Mesenchymal stem cell (in vitro differentiated cells and primary cell): ENCODE measurements around the gene HS3ST1.
"Not testable (repeated sequence)": the region's sequence is repeated elsewhere in the genome, so short reads cannot be mapped to it uniquely, and the experiment has no call there.

ENCODE experiments used
- DNase-seq: peaks from one replicate; pipeline ENCODE4 v3.0.0-alpha.2; 2013
- H2AFZ ChIP-seq: one replicate; pipeline ENCODE4 v1.6.1; 2013; ENCODE audit warnings: low read depth, mild to moderate bottlenecking, control low read depth, inconsistent platforms, low read length, moderate library complexity
- H2AK5ac ChIP-seq: 2 replicates; pipeline ENCODE4 v1.6.1; 2013; ENCODE audit warnings: low read length, moderate library complexity, mild to moderate bottlenecking, inconsistent platforms; ENCODE audit not compliant: severe bottlenecking
- H2BK120ac ChIP-seq: one replicate; pipeline ENCODE4 v1.6.1; 2013; ENCODE audit warnings: low read depth, mild to moderate bottlenecking, inconsistent platforms, low read length, moderate library complexity
- H2BK12ac ChIP-seq, 2 experiments: one replicate each; pipeline ENCODE4 v1.6.1; 2013; ENCODE audit warnings: inconsistent platforms in 2 of 2, low read length in 2 of 2, mild to moderate bottlenecking in 2 of 2, moderate library complexity in 2 of 2, control low read depth in 1 of 2
- H2BK15ac ChIP-seq: one replicate; pipeline ENCODE4 v1.6.1; 2013; ENCODE audit warnings: mild to moderate bottlenecking, low read depth, inconsistent platforms; ENCODE audit not compliant: poor library complexity, severe bottlenecking
- H2BK5ac ChIP-seq: 2 replicates; pipeline ENCODE4 v1.6.1; 2013; ENCODE audit warnings: low read depth, mild to moderate bottlenecking, low read length, control low read depth, inconsistent platforms; ENCODE audit not compliant: poor library complexity, severe bottlenecking
- H3K14ac ChIP-seq, 2 experiments: one replicate each; pipeline ENCODE4 v1.6.1; 2013; ENCODE audit warnings: inconsistent platforms in 2 of 2, low read length in 2 of 2, control low read depth in 1 of 2, mild to moderate bottlenecking in 1 of 2, moderate library complexity in 1 of 2
- H3K18ac ChIP-seq, 2 experiments: one replicate each; pipeline ENCODE4 v1.6.1; 2013; ENCODE audit warnings: inconsistent platforms in 2 of 2, low read length in 2 of 2, control low read depth in 1 of 2, low read depth in 1 of 2, mild to moderate bottlenecking in 1 of 2
- H3K23ac ChIP-seq, 2 experiments: one replicate each; pipeline ENCODE4 v1.6.1; 2013; ENCODE audit warnings: inconsistent platforms in 2 of 2, low read length in 2 of 2, mild to moderate bottlenecking in 2 of 2, moderate library complexity in 2 of 2, control low read depth in 1 of 2
- H3K27ac ChIP-seq: 2 replicates; pipeline ENCODE4 v1.5.1; 2013; ENCODE audit warnings: mild to moderate bottlenecking, moderate library complexity, low read length, control low read depth, inconsistent platforms; ENCODE audit not compliant: poor library complexity, severe bottlenecking
- H3K27me3 ChIP-seq, 2 experiments: 2 replicates each; pipeline versions ENCODE4 v1.6.1 to v1.7.0; 2013; ENCODE audit warnings: low read length in 2 of 2, mild to moderate bottlenecking in 2 of 2, moderate library complexity in 2 of 2, control low read depth in 1 of 2, inconsistent platforms in 1 of 2; ENCODE audit not compliant: control insufficient read depth in 1 of 2, insufficient read depth in 1 of 2
- H3K36me3 ChIP-seq, 2 experiments: 2 replicates each; pipeline versions ENCODE4 v1.6.1 to v1.7.0; 2013; ENCODE audit warnings: low read length in 2 of 2, control low read depth in 1 of 2, inconsistent platforms in 1 of 2, low read depth in 1 of 2, mild to moderate bottlenecking in 1 of 2; ENCODE audit not compliant: insufficient read depth in 2 of 2, control insufficient read depth in 1 of 2
- H3K4ac ChIP-seq, 2 experiments: one replicate each; pipeline ENCODE4 v1.6.1; 2013; ENCODE audit warnings: inconsistent platforms in 2 of 2, low read length in 2 of 2, mild to moderate bottlenecking in 2 of 2, moderate library complexity in 2 of 2, control low read depth in 1 of 2, low read depth in 1 of 2
- H3K4me1 ChIP-seq: 2 replicates; pipeline ENCODE4 v1.6.1; 2013; ENCODE audit warnings: low read depth, low read length, control low read depth; ENCODE audit not compliant: control insufficient read depth, insufficient read depth
- H3K4me2 ChIP-seq: 2 replicates; pipeline ENCODE4 v1.6.1; 2013; ENCODE audit warnings: low read length, mild to moderate bottlenecking, inconsistent platforms; ENCODE audit not compliant: poor library complexity, severe bottlenecking
- H3K4me3 ChIP-seq, 2 experiments: 2 replicates each; pipeline versions ENCODE4 v1.5.1 to v1.7.0; 2013; ENCODE audit warnings: low read length in 2 of 2, mild to moderate bottlenecking in 2 of 2, control low read depth in 1 of 2, low read depth in 1 of 2; ENCODE audit not compliant: insufficient read depth in 1 of 2
- H3K79me1 ChIP-seq: replicated peaks from 2 replicates; pipeline ENCODE4 v1.6.1; 2013; ENCODE audit warnings: mild to moderate bottlenecking, control low read depth, low read length, inconsistent platforms; ENCODE audit not compliant: poor library complexity, severe bottlenecking
- H3K9ac ChIP-seq: 2 replicates; pipeline ENCODE4 v1.7.0; 2013; ENCODE audit warnings: mild to moderate bottlenecking, low read length, moderate library complexity
- H3K9me3 ChIP-seq: 2 replicates; pipeline ENCODE4 v1.7.0; 2013; ENCODE audit warnings: mild to moderate bottlenecking, low read length; ENCODE audit not compliant: control insufficient read depth
- H4K8ac ChIP-seq: one replicate; pipeline ENCODE4 v1.6.1; 2013; ENCODE audit warnings: inconsistent platforms, mild to moderate bottlenecking, low read length, moderate library complexity
- H4K91ac ChIP-seq: one replicate; pipeline ENCODE4 v1.6.1; 2013; ENCODE audit warnings: mild to moderate bottlenecking, low read length, inconsistent platforms
- WGBS: methylation state at CpG from one replicate; pipeline ENCODE4 v1.1.7; 2013; ENCODE audit warnings: mixed read lengths; 5-methylcytosine and 5-hydroxymethylcytosine counted together

HS3ST1 gene

GRCh38 chr4:11384072-11384471 is 44.6 kb downstream of the HS3ST1 start:
- not testable (repeated sequence) for DNase-seq, H3K9ac ChIP-seq, H3K23ac ChIP-seq, H3K9me3 ChIP-seq, H3K4me2 ChIP-seq, H3K4me1 ChIP-seq, H2BK5ac ChIP-seq, H2BK15ac ChIP-seq, H4K8ac ChIP-seq, H3K27me3 ChIP-seq, H2AK5ac ChIP-seq, H3K27ac ChIP-seq, H3K4ac ChIP-seq, H2BK12ac ChIP-seq, H3K79me1 ChIP-seq, H3K18ac ChIP-seq, H3K36me3 ChIP-seq, H3K14ac ChIP-seq, H2AFZ ChIP-seq, H3K4me3 ChIP-seq, H2BK120ac ChIP-seq, H4K91ac ChIP-seq
- WGBS: 79% methylated on average over 13 of the region's 15 CpGs

GRCh38 chr4:11376571-11376970 is 52.1 kb downstream of the HS3ST1 start:
- no peak overlapping the region for H2AK5ac ChIP-seq

GRCh38 chr4:11376146-11376545 is 52.5 kb downstream of the HS3ST1 start:
- no peak overlapping the region for H3K18ac ChIP-seq
- DNase-seq: no peak
- H3K36me3 ChIP-seq: no peaks in the 10 kb centered on the region
- H3K14ac ChIP-seq: no peak overlapping the region
- H2BK5ac ChIP-seq: no peak overlapping the region
- H2BK15ac ChIP-seq: no peak overlapping the region
- no peaks in the 10 kb centered on the region for H3K4me1 ChIP-seq
- no peak overlapping the region for H4K8ac ChIP-seq
- no peak overlapping the region for H3K27ac ChIP-seq
- H3K4me2 ChIP-seq: no peak overlapping the region
- no peak overlapping the region for H2BK120ac ChIP-seq
- WGBS: 69% methylated on average over 7 of the region's 7 CpGs
- H2AK5ac ChIP-seq: no peak overlapping the region
- H3K79me1 ChIP-seq: no peaks in the 10 kb centered on the region
- H3K4me3 ChIP-seq: no peak overlapping the region
- H4K91ac ChIP-seq: no peak overlapping the region
- H3K4ac ChIP-seq: no peak overlapping the region
- no peaks in the 10 kb centered on the region for H3K27me3 ChIP-seq
- H3K9ac ChIP-seq: no peak overlapping the region
- H2BK12ac ChIP-seq: no peak overlapping the region
- no peak overlapping the region for H2AFZ ChIP-seq
- no peaks in the 10 kb centered on the region for H3K9me3 ChIP-seq
- H3K23ac ChIP-seq: no peak overlapping the region

More at GRCh38 chr4:11376571-11376970, 52.1 kb downstream of the HS3ST1 start:
- Histone ChIP-seq H2BK12ac (no peak overlapping the region), H3K27ac (no peak overlapping the region), H3K18ac (no peak overlapping the region), H3K4me2 (no peak overlapping the region), H3K23ac (no peak overlapping the region), H3K4ac (no peak overlapping the region), H4K8ac (no peak overlapping the region), H3K4me3 (no peak overlapping the region), H3K27me3 (no peaks in the 10 kb centered on the region), H3K14ac (no peak overlapping the region), H2BK15ac (no peak overlapping the region), H3K9me3 (no peaks in the 10 kb centered on the region), H2BK120ac (no peak overlapping the region), H3K4me1 (no peaks in the 10 kb centered on the region), H4K91ac (no peak overlapping the region), H3K9ac (no peak overlapping the region), H2BK5ac (no peak overlapping the region), H2AFZ (no peak overlapping the region), H3K36me3 (no peaks in the 10 kb centered on the region), H3K79me1 (no peaks in the 10 kb centered on the region)
- DNase-seq: no peak
- 78% methylated on average over 4 of the region's 4 CpGs for WGBS

- DNase-seq: no peak
- H3K18ac ChIP-seq: no peak overlapping the region
- no peaks in the 10 kb centered on the region for H3K36me3 ChIP-seq
- no peak overlapping the region for H3K23ac ChIP-seq
- H3K4me3 ChIP-seq: no peak overlapping the region
- H2BK5ac ChIP-seq: no peak overlapping the region
- H3K4me2 ChIP-seq: no peak overlapping the region
- no peak overlapping the region for H3K27ac ChIP-seq
- WGBS: 98% methylated on average over 51 of the region's 53 CpGs
- no peak overlapping the region for H2BK120ac ChIP-seq
- no peaks in the 10 kb centered on the region for H3K79me1 ChIP-seq
- no peak overlapping the region for H2AFZ ChIP-seq
- peaks cover 2% of the 10 kb centered on the region for H3K4me1 ChIP-seq
- H3K9me3 ChIP-seq: no peaks in the 10 kb centered on the region
- H4K8ac ChIP-seq: no peak overlapping the region
- H2BK15ac ChIP-seq: no peak overlapping the region
- H2AK5ac ChIP-seq: no peak overlapping the region
- no peak overlapping the region for H2BK12ac ChIP-seq
- H3K14ac ChIP-seq: no peak overlapping the region
- H4K91ac ChIP-seq: no peak overlapping the region
- H3K27me3 ChIP-seq: no peaks in the 10 kb centered on the region
- H3K9ac ChIP-seq: no peak overlapping the region
- no peak overlapping the region for H3K4ac ChIP-seq
These were observed 60.0 kb downstream of the HS3ST1 start for GRCh38 chr4:11368701-11369115.
